Breast epithelium (tissue), 4 donors: ENCODE data around the gene SORL1. TPM values are rescaled to one million over a fixed set of nuclear protein-coding genes. Genes with fewer than 3 reads are reported as not detected.
A peak's percentile ranks its signal among the peaks of the same experiment; 100 is the strongest.

Source experiments
- DNase-seq, 2 donors: peaks; one replicate each; pipeline ENCODE4 v3.0.0-alpha.2; 2019; ENCODE audit warnings: low spot score in 2 of 2
- H3K27ac ChIP-seq, 2 donors: fragments of 200-600 bp; sonication (generic) in 1 of 2; one replicate each; pipeline ENCODE4 v1.5.1; 2016 to 2019; ENCODE audit warnings: mild to moderate bottlenecking in 1 of 2
- H3K27me3 ChIP-seq, 2 donors: fragments of 200-600 bp; sonication (generic) in 1 of 2; one replicate each; pipeline versions ENCODE4 v1.5.1 to v1.6.0; 2017 to 2019; ENCODE audit warnings: control low read depth in 1 of 2, mild to moderate bottlenecking in 1 of 2
- H3K36me3 ChIP-seq: fragments of 200-600 bp; one replicate; pipeline ENCODE4 v1.5.1; 2019
- H3K4me1 ChIP-seq, 2 donors: fragments of 200-600 bp; sonication (generic); one replicate each; pipeline ENCODE4 v1.5.1; 2016 to 2019; ENCODE audit warnings: control low read depth in 1 of 2
- H3K4me3 ChIP-seq, 3 donors: fragments of 200-600 bp; sonication (generic); 1 replicate in 2 of 3; 2 replicates in 1 of 3; pipeline ENCODE4 v1.5.1; 2016 to 2019; ENCODE audit warnings: mild to moderate bottlenecking in 3 of 3, moderate library complexity in 2 of 3
- H3K9me3 ChIP-seq, 2 donors: fragments of 200-600 bp; sonication (generic) in 1 of 2; one replicate each; pipeline ENCODE4 v1.5.1; 2016 to 2019; ENCODE audit warnings: control low read depth in 1 of 2
- POLR2A ChIP-seq: fragments of 450-650 bp; IDR thresholded peaks from one replicate; pipeline ENCODE4 v1.6.1; 2016; ENCODE audit warnings: antibody characterized with exemption, mild to moderate bottlenecking, moderate library complexity
- POLR2AphosphoS5 ChIP-seq, 3 donors: sonication (generic); formaldehyde crosslinking; IDR thresholded peaks; one replicate each; pipeline ENCODE4 v1.6.1; 2017; ENCODE audit warnings: antibody characterized with exemption in 3 of 3
- intact Hi-C: fragments of 100-400 bp; cut with DNase I; formaldehyde crosslinking; loops from one replicate; pipeline ENCODE4 v1.15.1; 2023; ENCODE audit warnings: low total_unique reads
- total RNA-seq, 3 donors: library from RNA; depleted of rRNA; stranded (reverse); fragments of >200 nt; gene quantifications; one replicate each; pipeline ENCODE4 v1.1.0, GENCODE V29; 2016
- TF ChIP-seq, protein P1 (sequence below), 3 donors: fragments of 450-650 bp; IDR thresholded peaks; one replicate each; pipeline ENCODE4 v1.5.1; 2016 to 2017; ENCODE audit warnings: antibody characterized with exemption in 3 of 3, mild to moderate bottlenecking in 3 of 3, moderate library complexity in 3 of 3

The SORL1 gene
- total RNA-seq, 3 donors from 2014 or later: 3.5 to 64.0 (median 50.8) TPM

DNA sequence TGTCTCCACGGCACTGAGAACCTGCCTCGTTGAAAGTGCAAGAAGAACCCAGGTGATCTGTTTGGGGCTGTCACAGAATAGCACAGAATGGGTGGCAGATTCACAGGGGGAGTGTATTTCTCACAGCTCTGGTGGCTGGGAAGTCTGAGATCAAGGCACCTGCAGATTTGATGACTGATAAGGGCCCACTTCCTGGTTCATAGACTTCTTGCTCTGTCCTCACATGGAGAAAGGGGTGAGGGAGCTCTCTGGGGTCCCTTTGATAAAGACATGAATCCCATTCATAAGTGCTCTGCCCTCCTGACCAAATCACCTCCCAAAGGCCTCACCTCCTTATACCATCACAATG, 199.1 kb downstream of the SORL1 start:
- no peak for TF ChIP-seq POLR2AphosphoS5 (IDR thresholded peaks at IDR 0.05)
- TF ChIP-seq, protein P1, sequence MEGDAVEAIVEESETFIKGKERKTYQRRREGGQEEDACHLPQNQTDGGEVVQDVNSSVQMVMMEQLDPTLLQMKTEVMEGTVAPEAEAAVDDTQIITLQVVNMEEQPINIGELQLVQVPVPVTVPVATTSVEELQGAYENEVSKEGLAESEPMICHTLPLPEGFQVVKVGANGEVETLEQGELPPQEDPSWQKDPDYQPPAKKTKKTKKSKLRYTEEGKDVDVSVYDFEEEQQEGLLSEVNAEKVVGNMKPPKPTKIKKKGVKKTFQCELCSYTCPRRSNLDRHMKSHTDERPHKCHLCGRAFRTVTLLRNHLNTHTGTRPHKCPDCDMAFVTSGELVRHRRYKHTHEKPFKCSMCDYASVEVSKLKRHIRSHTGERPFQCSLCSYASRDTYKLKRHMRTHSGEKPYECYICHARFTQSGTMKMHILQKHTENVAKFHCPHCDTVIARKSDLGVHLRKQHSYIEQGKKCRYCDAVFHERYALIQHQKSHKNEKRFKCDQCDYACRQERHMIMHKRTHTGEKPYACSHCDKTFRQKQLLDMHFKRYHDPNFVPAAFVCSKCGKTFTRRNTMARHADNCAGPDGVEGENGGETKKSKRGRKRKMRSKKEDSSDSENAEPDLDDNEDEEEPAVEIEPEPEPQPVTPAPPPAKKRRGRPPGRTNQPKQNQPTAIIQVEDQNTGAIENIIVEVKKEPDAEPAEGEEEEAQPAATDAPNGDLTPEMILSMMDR (IDR thresholded peaks at IDR 0.05): no peak
- TF ChIP-seq POLR2A: no peak
- H3K27me3 ChIP-seq: no peaks in the 10 kb centered on the region
- no peak for DNase-seq
- H3K9me3 ChIP-seq: no peaks in the 10 kb centered on the region
- H3K4me1 ChIP-seq: peaks cover 0 to 3% of the 10 kb centered on the region in 2 donors
- H3K36me3 ChIP-seq: no peaks in the 10 kb centered on the region
- no peak overlapping the region for H3K27ac ChIP-seq
- no peak overlapping the region for H3K4me3 ChIP-seq
- intact Hi-C loops: no loop called here

DNA sequence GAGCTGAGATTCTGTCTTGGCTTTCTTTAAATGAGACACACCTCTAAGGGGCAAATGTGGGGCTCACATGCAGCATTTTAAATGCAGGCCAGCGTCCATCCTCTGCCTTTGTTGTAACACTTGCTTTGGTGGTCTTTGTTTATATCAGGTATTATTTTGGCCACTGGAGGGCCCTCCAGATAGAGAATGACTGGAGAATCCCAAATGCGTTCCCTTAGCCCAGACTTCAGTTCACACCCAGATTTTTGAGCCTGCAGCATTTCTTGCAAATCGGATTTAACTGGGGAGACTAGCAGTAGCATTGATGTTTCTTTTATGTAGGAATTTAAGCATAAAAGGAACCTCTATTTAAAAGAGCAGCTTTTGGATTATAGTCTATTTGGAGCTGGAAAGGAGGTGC, 200.9 kb downstream of the SORL1 start:
- no peak for DNase-seq
- H3K27ac ChIP-seq: no peak overlapping the region
- peaks cover 0 to 12% of the 10 kb centered on the region in 2 donors for H3K4me1 ChIP-seq
- H3K27me3 ChIP-seq: no peaks in the 10 kb centered on the region
- TF ChIP-seq POLR2A (no peak), POLR2AphosphoS5 (IDR thresholded peaks at IDR 0.05) (no peak)
- TF ChIP-seq, protein P1 (IDR thresholded peaks at IDR 0.05): peak in 2 of 3 donors; percentile 23 to 26
- no peak overlapping the region for H3K4me3 ChIP-seq
- no peaks in the 10 kb centered on the region for H3K9me3 ChIP-seq
- H3K36me3 ChIP-seq: no peaks in the 10 kb centered on the region
- intact Hi-C loops: no loop called here

DNA sequence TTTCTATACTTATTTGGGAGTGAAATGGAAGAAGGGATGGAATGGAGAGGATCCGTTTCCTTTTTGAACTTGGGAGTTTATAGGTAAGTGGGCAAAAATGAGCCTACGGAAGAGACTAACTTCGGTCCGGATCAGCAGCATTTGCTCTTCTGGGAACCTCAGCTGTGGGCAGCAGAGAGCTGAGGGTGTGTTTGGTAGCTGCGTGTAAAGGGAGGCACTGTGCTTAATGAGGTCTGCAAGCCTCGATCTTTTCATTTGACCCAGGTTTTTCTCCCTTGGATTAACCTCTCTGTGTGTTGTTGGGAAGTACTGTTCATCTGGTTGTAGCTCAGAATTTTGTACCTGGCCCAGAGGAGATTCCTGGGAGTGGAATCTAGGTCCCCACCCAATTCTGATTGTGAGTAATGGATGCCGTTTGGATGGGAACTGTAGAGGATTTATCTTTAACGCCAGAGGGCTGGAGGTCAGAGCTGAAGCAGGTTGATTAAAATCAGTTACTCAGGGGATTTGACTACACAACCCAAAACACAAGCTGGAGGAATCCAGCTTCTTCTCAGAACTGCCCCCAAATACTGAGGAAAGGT, 202.2 kb downstream of the SORL1 start:
- H3K4me3 ChIP-seq: peak overlapping the region in 1 of 3 donors; percentile 67
- H3K36me3 ChIP-seq: no peaks in the 10 kb centered on the region
- H3K4me1 ChIP-seq: peaks cover 0 to 12% of the 10 kb centered on the region in 2 donors
- H3K27me3 ChIP-seq: no peaks in the 10 kb centered on the region
- intact Hi-C loops: no loop called here
- TF ChIP-seq POLR2A (no peak), POLR2AphosphoS5 (IDR thresholded peaks at IDR 0.05) (no peak)
- TF ChIP-seq, protein P1 (IDR thresholded peaks at IDR 0.05): no peak
- no peaks in the 10 kb centered on the region for H3K9me3 ChIP-seq
- peak overlapping the region; percentile 83 to 94 for H3K27ac ChIP-seq
- no peak for DNase-seq

GRCh38 chr11:121654843-121655536, 202.9 kb downstream of the SORL1 start:
- Histone ChIP-seq H3K27me3 (no peaks in the 10 kb centered on the region), H3K36me3 (no peaks in the 10 kb centered on the region), H3K27ac (peak overlapping the region; percentile 83 to 94), H3K9me3 (no peaks in the 10 kb centered on the region), H3K4me1 (peaks cover 0 to 12% of the 10 kb centered on the region in 2 donors), H3K4me3 (peak overlapping the region; percentile 35 to 67 (median 52))
- intact Hi-C loops: no loop called here
- TF ChIP-seq POLR2A (no peak), POLR2AphosphoS5 (IDR thresholded peaks at IDR 0.05) (no peak)
- TF ChIP-seq, protein P1 (IDR thresholded peaks at IDR 0.05): no peak
- no peak for DNase-seq
